HEK293 (cell line): ENCODE results near the gene SETD1A.

ENCODE experiments used
- CTCF ChIA-PET: fragments of 350-600 bp; formaldehyde crosslinking; extraction: SDS; loops from one replicate; lab custom pipeline; 2021; ENCODE audit warnings: antibody characterized with exemption; lab: Yijun Ruan, JAX
- POLR2A ChIA-PET: fragments of 300-600 bp; formaldehyde crosslinking; extraction: SDS; loops from one replicate; lab custom pipeline; 2020; ENCODE audit warnings: antibody characterized with exemption, inconsistent platforms; lab: Yijun Ruan, JAX
- H3K27ac ChIP-seq: fragments of 200-500 bp; sonication (Bioruptor generic); 2 replicates; pipeline ENCODE4 v1.5.1; 2014; ENCODE audit warnings: low read depth, low read length, control low read depth, inconsistent platforms; ENCODE audit errors: extremely low read depth
- H3K36me3 ChIP-seq, 2 experiments: fragments of 200-500 bp in 1 of 2; sonication (Bioruptor generic) in 1 of 2; 1 replicate in 1 of 2; 2 replicates in 1 of 2; pipeline ENCODE4 v1.5.1; 2014 to 2017; ENCODE audit warnings: inconsistent platforms in 2 of 2, low read length in 2 of 2; ENCODE audit not compliant: control insufficient read depth in 2 of 2, insufficient read depth in 1 of 2
- H3K4me1 ChIP-seq: fragments of 200-500 bp; sonication (Bioruptor generic); 2 replicates; pipeline ENCODE4 v1.5.1; 2014; ENCODE audit warnings: mild to moderate bottlenecking, low read length, inconsistent platforms; ENCODE audit not compliant: control insufficient read depth, insufficient read depth
- H3K4me3 ChIP-seq: 2 replicates; pipeline ENCODE4 v1.5.1; 2011; ENCODE audit warnings: low read depth, mild to moderate bottlenecking, control low read depth, low read length, moderate library complexity
- H3K9me3 ChIP-seq: fragments of 200-500 bp; sonication (Bioruptor generic); 2 replicates; pipeline ENCODE4 v1.5.1; 2014; ENCODE audit warnings: low read depth, low read length, inconsistent platforms; ENCODE audit not compliant: control insufficient read depth, insufficient read depth
- GLIS2 ChIP-seq: fragments of 450-650 bp; formaldehyde crosslinking; IDR thresholded peaks from 2 replicates; pipeline ENCODE4 v1.5.1; 2016; ENCODE audit warnings: missing biosample characterization, missing genetic modification characterization
- OSR2 ChIP-seq: fragments of 450-650 bp; formaldehyde crosslinking; IDR thresholded peaks from 2 replicates; pipeline ENCODE4 v1.5.1; 2016; ENCODE audit warnings: missing biosample characterization, missing genetic modification characterization
- SP7 ChIP-seq: fragments of 450-650 bp; formaldehyde crosslinking; IDR thresholded peaks from 2 replicates; pipeline ENCODE4 v1.5.1; 2016; ENCODE audit warnings: missing biosample characterization, missing genetic modification characterization
- ZFP3 ChIP-seq: fragments of 450-650 bp; formaldehyde crosslinking; IDR thresholded peaks from 2 replicates; pipeline ENCODE4 v1.5.1; 2016; ENCODE audit warnings: low read depth, missing biosample characterization, missing genetic modification characterization
- ZNF121 ChIP-seq: fragments of 450-650 bp; formaldehyde crosslinking; IDR thresholded peaks from 2 replicates; pipeline ENCODE4 v1.5.1; 2016; ENCODE audit warnings: missing biosample characterization, missing genetic modification characterization
- ZNF133 ChIP-seq: fragments of 450-650 bp; formaldehyde crosslinking; IDR thresholded peaks from 2 replicates; pipeline ENCODE4 v1.5.1; 2016; ENCODE audit warnings: missing biosample characterization, missing genetic modification characterization
- ZNF155 ChIP-seq: fragments of 450-650 bp; formaldehyde crosslinking; IDR thresholded peaks from 2 replicates; pipeline ENCODE4 v1.5.1; 2016; ENCODE audit warnings: missing biosample characterization, missing genetic modification characterization
- ZNF211 ChIP-seq: fragments of 450-650 bp; formaldehyde crosslinking; IDR thresholded peaks from 2 replicates; pipeline ENCODE4 v1.5.1; 2016; ENCODE audit warnings: low read depth, missing biosample characterization, missing genetic modification characterization
- ZNF274 ChIP-seq, 2 experiments: fragments of 200-500 bp in 1 of 2; fragments of 450-650 bp in 1 of 2; sonication (Bioruptor generic) in 1 of 2; formaldehyde crosslinking in 1 of 2; IDR thresholded peaks; 2 replicates each; pipeline versions ENCODE4 v1.5.1 to v1.6.1; 2014 to 2016; ENCODE audit warnings: borderline replicate concordance in 1 of 2, inconsistent platforms in 1 of 2, low read length in 1 of 2, missing biosample characterization in 1 of 2, missing genetic modification characterization in 1 of 2
- ZNF350 ChIP-seq: fragments of 450-650 bp; formaldehyde crosslinking; IDR thresholded peaks from 2 replicates; pipeline ENCODE4 v1.5.0; 2017; ENCODE audit warnings: missing biosample characterization, mild to moderate bottlenecking, missing genetic modification characterization
- ZNF426 ChIP-seq: fragments of 450-650 bp; formaldehyde crosslinking; IDR thresholded peaks from 2 replicates; pipeline ENCODE4 v1.5.1; 2017; ENCODE audit warnings: missing biosample characterization, missing genetic modification characterization, mild to moderate bottlenecking, inconsistent platforms, moderate library complexity
- ZNF433 ChIP-seq: fragments of 450-650 bp; formaldehyde crosslinking; IDR thresholded peaks from 2 replicates; pipeline ENCODE4 v1.5.1; 2016; ENCODE audit warnings: missing biosample characterization, missing genetic modification characterization, low read depth
- ZNF544 ChIP-seq: fragments of 450-650 bp; formaldehyde crosslinking; IDR thresholded peaks from 2 replicates; pipeline ENCODE4 v1.5.0; 2017; ENCODE audit warnings: missing biosample characterization, missing genetic modification characterization
- ZNF548 ChIP-seq: fragments of 450-650 bp; formaldehyde crosslinking; IDR thresholded peaks from 2 replicates; pipeline ENCODE4 v1.5.1; 2016; ENCODE audit warnings: missing biosample characterization, missing genetic modification characterization
- ZNF549 ChIP-seq: fragments of 450-650 bp; IDR thresholded peaks from 2 replicates; pipeline ENCODE4 v1.5.1; 2018; ENCODE audit warnings: missing biosample characterization, missing genetic modification characterization, mild to moderate bottlenecking, inconsistent platforms, moderate library complexity
- ZNF623 ChIP-seq: fragments of 450-650 bp; formaldehyde crosslinking; IDR thresholded peaks from 2 replicates; pipeline ENCODE4 v1.5.1; 2016; ENCODE audit warnings: missing biosample characterization, missing genetic modification characterization
- ZNF629 ChIP-seq: fragments of 450-650 bp; formaldehyde crosslinking; IDR thresholded peaks from 2 replicates; pipeline ENCODE4 v1.5.1; 2017; ENCODE audit warnings: missing biosample characterization, missing genetic modification characterization
- ZNF645 ChIP-seq: fragments of 450-650 bp; formaldehyde crosslinking; IDR thresholded peaks from 2 replicates; pipeline ENCODE4; 2016; ENCODE audit warnings: missing biosample characterization, missing genetic modification characterization
- ZNF664 ChIP-seq: fragments of 450-650 bp; formaldehyde crosslinking; IDR thresholded peaks from 2 replicates; pipeline ENCODE4 v1.5.1; 2016; ENCODE audit warnings: missing biosample characterization, missing genetic modification characterization
- ZNF791 ChIP-seq: fragments of 450-650 bp; formaldehyde crosslinking; IDR thresholded peaks from 2 replicates; pipeline ENCODE4 v1.5.1; 2016; ENCODE audit warnings: missing biosample characterization, missing genetic modification characterization
- ZNF830 ChIP-seq: fragments of 450-650 bp; IDR thresholded peaks from 2 replicates; pipeline ENCODE4 v1.5.0; 2018; ENCODE audit warnings: missing biosample characterization, missing genetic modification characterization, low read depth, mild to moderate bottlenecking, moderate library complexity
- ZSCAN16 ChIP-seq: fragments of 450-650 bp; formaldehyde crosslinking; IDR thresholded peaks from 2 replicates; pipeline ENCODE4 v1.5.1; 2016; ENCODE audit warnings: missing biosample characterization, missing genetic modification characterization
- TF ChIP-seq, protein P1 (sequence below): fragments of 450-650 bp; formaldehyde crosslinking; IDR thresholded peaks from 2 replicates; pipeline ENCODE4 v1.5.1; 2016; ENCODE audit warnings: missing biosample characterization, missing genetic modification characterization, borderline replicate concordance
- TF ChIP-seq, protein P2 (sequence below): fragments of 450-650 bp; formaldehyde crosslinking; IDR thresholded peaks from 2 replicates; pipeline ENCODE4 v1.5.1; 2016; ENCODE audit warnings: missing biosample characterization, missing genetic modification characterization

Gene SETD1A

DNA sequence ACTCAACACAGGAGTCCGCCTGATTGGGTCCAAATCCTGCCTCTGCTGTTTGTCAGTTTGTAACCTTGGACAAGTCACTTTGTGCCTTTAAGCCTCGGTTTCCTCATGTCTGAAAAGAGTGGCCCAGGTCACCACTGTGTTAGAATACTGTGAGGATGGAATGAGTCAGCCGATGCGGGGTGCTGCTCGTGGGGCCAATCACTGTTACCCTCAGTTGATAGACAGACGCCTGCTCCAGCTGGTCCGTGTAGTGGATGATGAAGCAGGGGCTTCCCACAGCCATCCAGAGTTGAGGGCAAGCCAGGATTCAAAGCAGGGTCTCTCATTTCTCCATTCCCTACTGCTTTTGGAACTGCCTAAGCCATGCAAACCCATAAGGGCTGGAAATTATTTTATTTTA is 28.4 kb upstream of the SETD1A start (continued):
- TF ChIP-seq, protein P1, sequence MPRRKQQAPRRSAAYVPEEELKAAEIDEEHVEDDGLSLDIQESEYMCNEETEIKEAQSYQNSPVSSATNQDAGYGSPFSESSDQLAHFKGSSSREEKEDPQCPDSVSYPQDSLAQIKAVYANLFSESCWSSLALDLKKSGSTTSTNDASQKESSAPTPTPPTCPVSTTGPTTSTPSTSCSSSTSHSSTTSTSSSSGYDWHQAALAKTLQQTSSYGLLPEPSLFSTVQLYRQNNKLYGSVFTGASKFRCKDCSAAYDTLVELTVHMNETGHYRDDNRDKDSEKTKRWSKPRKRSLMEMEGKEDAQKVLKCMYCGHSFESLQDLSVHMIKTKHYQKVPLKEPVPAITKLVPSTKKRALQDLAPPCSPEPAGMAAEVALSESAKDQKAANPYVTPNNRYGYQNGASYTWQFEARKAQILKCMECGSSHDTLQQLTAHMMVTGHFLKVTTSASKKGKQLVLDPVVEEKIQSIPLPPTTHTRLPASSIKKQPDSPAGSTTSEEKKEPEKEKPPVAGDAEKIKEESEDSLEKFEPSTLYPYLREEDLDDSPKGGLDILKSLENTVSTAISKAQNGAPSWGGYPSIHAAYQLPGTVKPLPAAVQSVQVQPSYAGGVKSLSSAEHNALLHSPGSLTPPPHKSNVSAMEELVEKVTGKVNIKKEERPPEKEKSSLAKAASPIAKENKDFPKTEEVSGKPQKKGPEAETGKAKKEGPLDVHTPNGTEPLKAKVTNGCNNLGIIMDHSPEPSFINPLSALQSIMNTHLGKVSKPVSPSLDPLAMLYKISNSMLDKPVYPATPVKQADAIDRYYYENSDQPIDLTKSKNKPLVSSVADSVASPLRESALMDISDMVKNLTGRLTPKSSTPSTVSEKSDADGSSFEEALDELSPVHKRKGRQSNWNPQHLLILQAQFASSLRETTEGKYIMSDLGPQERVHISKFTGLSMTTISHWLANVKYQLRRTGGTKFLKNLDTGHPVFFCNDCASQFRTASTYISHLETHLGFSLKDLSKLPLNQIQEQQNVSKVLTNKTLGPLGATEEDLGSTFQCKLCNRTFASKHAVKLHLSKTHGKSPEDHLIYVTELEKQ (tag by site-specific recombination), result no peak
- TF ChIP-seq ZNF645 (tag by site-specific recombination), result no peak
- no peak for TF ChIP-seq ZNF549
- no peak for TF ChIP-seq ZNF548
- TF ChIP-seq ZNF433 (tag by site-specific recombination), result no peak
- no peak for TF ChIP-seq ZNF121
- no peak for TF ChIP-seq ZNF623 (tag by site-specific recombination)
- no peak for TF ChIP-seq ZNF155
- TF ChIP-seq ZFP3 (tag by site-specific recombination), result no peak
- no peak for TF ChIP-seq ZNF664 (tag by site-specific recombination)
- no peak for TF ChIP-seq ZNF211 (tag by site-specific recombination)

- H3K27ac ChIP-seq, result no peak overlapping the region
- ChIA-PET POLR2A (no interaction called here), CTCF (interaction anchor here (0.7 to 1.2 kb wide), 3 partner anchors 12 to 1114 kb away, joined by 3 read pairs; partner anchors contain the start of gene PAGR1)
- peaks cover 12 to 93% of the 10 kb centered on the region in 2 experiments; a peak in 2 of 3 replicates for H3K36me3 ChIP-seq
- TF ChIP-seq GLIS2 (tag by site-specific recombination) (no peak), ZNF629 (tag by site-specific recombination) (no peak)
- TF ChIP-seq, protein P2, sequence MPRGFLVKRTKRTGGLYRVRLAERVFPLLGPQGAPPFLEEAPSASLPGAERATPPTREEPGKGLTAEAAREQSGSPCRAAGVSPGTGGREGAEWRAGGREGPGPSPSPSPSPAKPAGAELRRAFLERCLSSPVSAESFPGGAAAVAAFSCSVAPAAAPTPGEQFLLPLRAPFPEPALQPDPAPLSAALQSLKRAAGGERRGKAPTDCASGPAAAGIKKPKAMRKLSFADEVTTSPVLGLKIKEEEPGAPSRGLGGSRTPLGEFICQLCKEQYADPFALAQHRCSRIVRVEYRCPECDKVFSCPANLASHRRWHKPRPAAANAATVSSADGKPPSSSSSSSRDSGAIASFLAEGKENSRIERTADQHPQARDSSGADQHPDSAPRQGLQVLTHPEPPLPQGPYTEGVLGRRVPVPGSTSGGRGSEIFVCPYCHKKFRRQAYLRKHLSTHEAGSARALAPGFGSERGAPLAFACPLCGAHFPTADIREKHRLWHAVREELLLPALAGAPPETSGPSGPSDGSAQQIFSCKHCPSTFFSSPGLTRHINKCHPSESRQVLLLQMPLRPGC (tag by site-specific recombination), result no peak
- H3K9me3 ChIP-seq, result no peaks in the 10 kb centered on the region
- H3K4me3 ChIP-seq, result no peak overlapping the region
- H3K4me1 ChIP-seq, result no peaks in the 10 kb centered on the region
Observed at GRCh38 chr16:30930160-30930571, 27.4 kb upstream of the SETD1A start.

DNA sequence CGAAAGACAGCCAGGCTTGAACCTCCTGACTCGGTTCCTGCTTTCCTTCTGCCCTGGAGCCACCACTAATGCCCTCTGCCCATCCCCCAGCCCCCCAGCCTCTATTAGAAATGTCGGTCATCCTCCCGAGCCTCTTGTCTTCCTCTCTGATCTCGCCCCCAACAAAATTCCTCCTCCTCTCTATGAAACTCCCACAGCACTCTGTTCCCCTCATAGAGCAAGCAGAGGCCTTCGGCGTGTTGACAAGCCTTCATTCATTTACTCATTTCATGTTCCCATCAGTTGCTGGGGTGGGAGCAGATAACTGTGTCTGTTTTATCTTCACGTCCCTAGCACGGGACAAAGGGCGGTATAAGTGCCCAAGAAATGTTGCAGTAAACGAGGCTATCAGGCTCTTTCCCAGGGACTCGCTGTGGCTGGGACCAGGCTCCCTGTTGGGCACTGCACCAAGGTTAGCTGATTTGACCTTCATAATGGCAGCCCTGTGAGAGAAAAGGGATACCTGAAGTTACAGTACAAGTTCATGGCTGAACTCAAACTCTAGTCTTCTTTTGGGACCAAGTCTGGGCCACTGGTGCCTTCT is 26.4 kb upstream of the SETD1A start:
- POLR2A ChIA-PET, result interaction anchor here (0.6 to 1.1 kb wide), 2 partner anchors 13 to 87 kb away, joined by 3 to 11 read pairs; no protein-coding TSS in a partner anchor
- no peak for TF ChIP-seq ZNF274 (IDR thresholded peaks at IDR 0.05; ENCODE audit: low read length)
- TF ChIP-seq ZNF274 (tag by site-specific recombination; IDR thresholded peaks at IDR 0.05; ENCODE audit: borderline replicate concordance), result no peak
- TF ChIP-seq ZNF830, result no peak
- no peak for TF ChIP-seq ZNF350 (tag by site-specific recombination)
- TF ChIP-seq ZNF133 (tag by site-specific recombination), result no peak
- TF ChIP-seq ZNF544, result no peak
- no peak for TF ChIP-seq OSR2 (tag by site-specific recombination)
- TF ChIP-seq SP7 (tag by site-specific recombination), result no peak
- TF ChIP-seq ZSCAN16, result no peak
- TF ChIP-seq ZNF791 (tag by site-specific recombination), result no peak
- no peak for TF ChIP-seq ZNF426 (tag by site-specific recombination)

More for the DNA sequence above, 26.4 kb upstream of the SETD1A start:
- Histone ChIP-seq H3K36me3 (peaks cover 12 to 93% of the 10 kb centered on the region in 2 experiments; a peak in 2 of 3 replicates), H3K4me1 (no peaks in the 10 kb centered on the region), H3K9me3 (no peaks in the 10 kb centered on the region), H3K4me3 (no peak overlapping the region), H3K27ac (no peak overlapping the region)
- CTCF ChIA-PET, result interaction anchor here (0.6 to 3.8 kb wide), 3 partner anchors 11 to 30 kb away, joined by 3 to 26 read pairs (median 6); no protein-coding TSS in a partner anchor
